ENCODE results near the gene CABYR. TPM values are rescaled to one million over a fixed set of nuclear protein-coding genes. Genes with fewer than 3 reads are reported as not detected.
A peak's percentile ranks its signal among the peaks of the same experiment; 100 is the strongest.

Gene CABYR
- 1.2 TPM for total RNA-seq
- long read RNA-seq, partial matches to known transcripts: 1 of 5 reads
- long read RNA-seq, other reads (novel, unspliced or antisense): 4 of 5 reads

GRCh38 chr18:24138789-24139616, at the start of gene CABYR:
TSS of gene CABYR (plus strand) at chr18:24139062. CDS start at chr18:24143115, 4,053 bp downstream.
- DNase-seq (peak; percentile 74), ATAC-seq (peak; percentile 90)
- Histone ChIP-seq H3K9me3 (no peaks in the 10 kb centered on the region), H3K27me3 (ENCODE audit: low read depth) (peaks cover 9% of the 10 kb centered on the region), H3K4me1 (peaks cover 9% of the 10 kb centered on the region), H3K36me3 (no peaks in the 10 kb centered on the region), H3K27ac (no peak within 1 kb of the TSS), H3K4me3 (peak within 1 kb of the TSS; percentile 55)
- intact Hi-C loops (cut with DNase I): no loop called here
- no peak for TF ChIP-seq CTCF (IDR thresholded peaks at IDR 0.05)

GRCh38 chr18:24089076-24089475, 49.8 kb upstream of the CABYR start:
- TF ChIP-seq CTCF (IDR thresholded peaks at IDR 0.05): no peak
- Histone ChIP-seq H3K4me3 (no peak overlapping the region), H3K4me1 (no peaks in the 10 kb centered on the region), H3K9me3 (no peaks in the 10 kb centered on the region), H3K27ac (no peak overlapping the region), H3K27me3 (ENCODE audit: low read depth) (no peaks in the 10 kb centered on the region), H3K36me3 (no peaks in the 10 kb centered on the region)
- intact Hi-C loops (cut with DNase I): no loop called here
- DNase-seq (no peak), ATAC-seq (no peak)

- Histone ChIP-seq H3K4me1 (no peaks in the 10 kb centered on the region), H3K9me3 (no peaks in the 10 kb centered on the region), H3K27ac (no peak overlapping the region), H3K27me3 (ENCODE audit: low read depth) (no peaks in the 10 kb centered on the region), H3K36me3 (no peaks in the 10 kb centered on the region), H3K4me3 (no peak overlapping the region)
- intact Hi-C loops (cut with DNase I): no loop called here
- no peak for DNase-seq
- TF ChIP-seq CTCF (IDR thresholded peaks at IDR 0.05): no peak
- no peak for ATAC-seq
Measured at GRCh38 chr18:24089515-24090337, 49.1 kb upstream of the CABYR start.

GRCh38 chr18:24090876-24091275, 48.0 kb upstream of the CABYR start:
- Histone ChIP-seq H3K4me1 (no peaks in the 10 kb centered on the region), H3K9me3 (no peaks in the 10 kb centered on the region), H3K36me3 (no peaks in the 10 kb centered on the region), H3K4me3 (no peak overlapping the region), H3K27ac (no peak overlapping the region), H3K27me3 (ENCODE audit: low read depth) (no peaks in the 10 kb centered on the region)
- ATAC-seq (no peak), DNase-seq (no peak)
- no peak for TF ChIP-seq CTCF (IDR thresholded peaks at IDR 0.05)
- intact Hi-C loops (cut with DNase I): no loop called here

- TF ChIP-seq CTCF (IDR thresholded peaks at IDR 0.05): no peak
- intact Hi-C loops (cut with DNase I): no loop called here
Measured at GRCh38 chr18:24094561-24094960, 44.3 kb upstream of the CABYR start.

More at GRCh38 chr18:24094561-24094960, 44.3 kb upstream of the CABYR start:
- Histone ChIP-seq H3K36me3 (no peaks in the 10 kb centered on the region), H3K9me3 (peaks cover 12% of the 10 kb centered on the region), H3K4me3 (no peak overlapping the region), H3K4me1 (no peaks in the 10 kb centered on the region), H3K27me3 (ENCODE audit: low read depth) (no peaks in the 10 kb centered on the region), H3K27ac (no peak overlapping the region)
- ATAC-seq: no peak
- DNase-seq: no peak

Measured in lower lobe of right lung (tissue), 2 donors.